ENCODE measurements around the gene SCML2. TPM values are rescaled to one million over a fixed set of nuclear protein-coding genes. Genes with fewer than 3 reads are reported as not detected.
"Not testable (repeated sequence)": the region's sequence is repeated elsewhere in the genome, so short reads cannot be mapped to it uniquely, and the experiment has no call there.

The SCML2 gene
- total RNA-seq, 1 donor from 2014 or later: 8.2 TPM

DNA sequence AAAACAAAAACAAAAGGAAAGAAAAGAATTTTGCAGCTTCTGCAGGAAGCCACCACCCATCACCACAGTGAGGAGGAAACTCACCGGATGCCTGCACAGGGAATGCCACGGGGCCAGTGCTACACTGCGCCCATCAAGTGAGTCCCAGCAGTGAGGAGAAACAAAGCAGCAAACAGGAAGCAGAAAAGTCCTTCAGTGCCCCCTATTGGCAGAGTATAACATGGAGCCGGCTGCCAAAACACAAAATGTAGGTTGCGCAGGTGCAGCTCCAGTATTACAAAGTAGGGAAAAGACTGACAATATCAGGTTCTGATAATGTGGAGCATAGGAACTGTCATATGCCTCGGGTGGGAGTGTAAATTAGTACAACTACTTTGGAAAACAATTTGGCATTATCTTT is 23.3 kb upstream of the SCML2 start:
- TF ChIP-seq, protein P1, sequence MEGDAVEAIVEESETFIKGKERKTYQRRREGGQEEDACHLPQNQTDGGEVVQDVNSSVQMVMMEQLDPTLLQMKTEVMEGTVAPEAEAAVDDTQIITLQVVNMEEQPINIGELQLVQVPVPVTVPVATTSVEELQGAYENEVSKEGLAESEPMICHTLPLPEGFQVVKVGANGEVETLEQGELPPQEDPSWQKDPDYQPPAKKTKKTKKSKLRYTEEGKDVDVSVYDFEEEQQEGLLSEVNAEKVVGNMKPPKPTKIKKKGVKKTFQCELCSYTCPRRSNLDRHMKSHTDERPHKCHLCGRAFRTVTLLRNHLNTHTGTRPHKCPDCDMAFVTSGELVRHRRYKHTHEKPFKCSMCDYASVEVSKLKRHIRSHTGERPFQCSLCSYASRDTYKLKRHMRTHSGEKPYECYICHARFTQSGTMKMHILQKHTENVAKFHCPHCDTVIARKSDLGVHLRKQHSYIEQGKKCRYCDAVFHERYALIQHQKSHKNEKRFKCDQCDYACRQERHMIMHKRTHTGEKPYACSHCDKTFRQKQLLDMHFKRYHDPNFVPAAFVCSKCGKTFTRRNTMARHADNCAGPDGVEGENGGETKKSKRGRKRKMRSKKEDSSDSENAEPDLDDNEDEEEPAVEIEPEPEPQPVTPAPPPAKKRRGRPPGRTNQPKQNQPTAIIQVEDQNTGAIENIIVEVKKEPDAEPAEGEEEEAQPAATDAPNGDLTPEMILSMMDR (IDR thresholded peaks at IDR 0.05; ENCODE audit: unreplicated experiment): peak; percentile 27
- Mint-ChIP-seq H3K27me3 (ENCODE audit: low read depth) (peaks cover 3% of the 10 kb centered on the region), H3K27ac (no peak overlapping the region), H3K4me1 (no peaks in the 10 kb centered on the region), H3K9me3 (peaks cover 25% of the 10 kb centered on the region), H3K4me3 (no peak overlapping the region), H3K36me3 (no peaks in the 10 kb centered on the region)
- DNase-seq (ENCODE audit: low spot score in 2 of 2, unreplicated experiment in 2 of 2): no peak

DNA sequence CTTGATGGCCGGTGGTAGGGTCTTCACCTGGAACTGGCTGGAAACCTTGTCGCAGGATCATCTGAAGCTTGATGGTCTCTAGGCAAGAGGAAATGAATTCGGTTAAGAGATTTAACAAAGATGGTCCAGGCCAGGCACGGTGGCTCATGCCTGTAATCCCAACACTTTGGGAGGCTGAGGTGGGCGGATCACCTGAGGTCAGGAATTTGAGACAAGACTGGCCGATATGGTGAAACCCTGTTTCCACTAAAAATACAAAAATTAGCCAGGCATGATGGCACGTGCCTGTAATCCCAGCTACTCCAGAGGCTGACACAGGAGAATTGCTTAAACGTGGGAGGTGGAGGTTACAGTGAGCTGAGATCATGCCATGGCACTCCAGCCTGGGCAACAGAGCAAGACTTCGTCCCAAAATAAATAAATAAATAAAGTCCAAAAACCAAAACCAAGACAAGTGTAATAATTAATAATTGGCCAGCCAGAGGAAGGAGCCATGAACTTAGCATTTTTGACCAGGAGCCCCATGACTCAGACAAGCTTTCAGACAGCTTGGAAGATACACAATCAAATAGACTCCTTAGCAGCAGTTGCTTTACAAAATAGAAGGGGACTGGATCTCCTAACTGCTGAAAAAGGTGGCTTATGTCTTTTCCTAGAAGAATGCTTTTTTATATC is 20.8 kb upstream of the SCML2 start:
- not testable (repeated sequence) for DNase-seq (ENCODE audit: low spot score in 2 of 2, unreplicated experiment in 2 of 2); H3K4me3 Mint-ChIP-seq; H3K27ac Mint-ChIP-seq; H3K4me1 Mint-ChIP-seq; H3K27me3 Mint-ChIP-seq (ENCODE audit: low read depth); H3K36me3 Mint-ChIP-seq
- H3K9me3 Mint-ChIP-seq: peaks cover 20% of the 10 kb centered on the region

DNA sequence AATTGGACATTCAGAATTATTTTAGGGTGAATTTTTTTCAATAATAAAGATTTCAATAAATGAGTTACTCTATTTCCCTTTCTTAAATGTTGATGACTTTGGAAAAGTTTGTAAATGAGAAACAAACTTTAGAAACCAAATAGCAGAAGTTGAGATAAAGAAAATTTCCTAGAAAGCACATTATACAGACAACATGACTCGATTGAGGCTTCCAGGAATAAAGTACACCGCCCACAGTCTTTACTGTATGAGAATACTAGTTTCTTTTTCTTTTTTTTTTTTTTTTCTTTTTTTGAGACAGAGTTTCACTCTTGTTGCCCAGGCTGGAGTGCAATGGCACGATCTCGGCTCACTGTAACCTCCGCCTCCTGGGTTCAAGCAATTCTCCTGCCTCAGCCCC is 14.6 kb upstream of the SCML2 start:
- peaks cover 21% of the 10 kb centered on the region for H3K9me3 Mint-ChIP-seq
- H3K4me1 Mint-ChIP-seq, H3K36me3 Mint-ChIP-seq: not testable (repeated sequence)

DNA sequence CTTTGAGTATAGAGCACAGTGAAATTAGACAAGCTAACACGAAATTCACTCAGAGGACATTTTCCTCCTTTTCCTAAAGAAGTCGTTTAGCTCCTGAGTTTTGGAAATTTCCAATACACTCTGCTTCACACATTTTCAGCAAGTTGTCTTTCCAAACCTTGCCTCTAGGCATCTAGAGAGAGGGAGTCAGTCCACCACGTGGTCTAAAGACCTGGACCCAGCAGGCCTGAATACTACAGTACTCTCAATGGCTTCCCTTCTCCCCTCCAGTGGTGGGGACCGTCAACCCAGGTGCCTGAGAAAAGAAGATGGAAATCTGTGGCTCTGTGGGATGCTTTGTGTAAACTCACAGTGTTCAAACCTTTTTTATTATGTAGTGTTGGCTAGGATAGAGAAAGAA is 13.9 kb upstream of the SCML2 start:
- Mint-ChIP-seq H3K4me1 (no peaks in the 10 kb centered on the region), H3K27me3 (ENCODE audit: low read depth) (peaks cover 6% of the 10 kb centered on the region), H3K4me3 (no peak overlapping the region), H3K27ac (no peak overlapping the region), H3K36me3 (no peaks in the 10 kb centered on the region), H3K9me3 (peaks cover 21% of the 10 kb centered on the region)
- TF ChIP-seq, protein P1 (IDR thresholded peaks at IDR 0.05; ENCODE audit: unreplicated experiment): no peak
- no peak for DNase-seq (ENCODE audit: low spot score in 2 of 2, unreplicated experiment in 2 of 2)

More for the DNA sequence above, 14.6 kb upstream of the SCML2 start:
- H3K4me3 Mint-ChIP-seq; DNase-seq (ENCODE audit: low spot score in 2 of 2, unreplicated experiment in 2 of 2); H3K27ac Mint-ChIP-seq; H3K27me3 Mint-ChIP-seq (ENCODE audit: low read depth): not testable (repeated sequence)

DNA sequence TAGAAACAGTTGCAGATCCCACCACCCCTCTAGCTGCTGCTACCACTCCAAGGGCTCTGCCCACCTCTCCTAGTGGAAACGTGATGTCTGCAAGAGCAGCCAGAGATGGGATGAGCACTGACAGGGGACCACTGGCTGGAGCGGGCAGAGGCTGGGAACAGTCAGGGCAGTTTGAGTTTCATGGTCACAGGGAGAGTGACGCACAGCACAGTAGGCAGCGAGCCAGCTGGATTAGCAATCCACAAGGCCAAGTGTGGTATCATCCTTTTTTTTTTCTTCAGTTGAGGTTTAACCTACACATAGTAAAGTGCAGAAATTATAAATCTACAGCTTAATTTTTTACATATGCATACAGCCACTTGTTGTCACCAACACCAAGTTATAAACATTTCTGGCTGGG is 6.4 kb upstream of the SCML2 start:
- Mint-ChIP-seq H3K27ac (no peak overlapping the region), H3K4me3 (no peak overlapping the region), H3K4me1 (no peaks in the 10 kb centered on the region), H3K9me3 (peaks cover 24% of the 10 kb centered on the region), H3K36me3 (no peaks in the 10 kb centered on the region), H3K27me3 (ENCODE audit: low read depth) (peaks cover 38% of the 10 kb centered on the region)
- DNase-seq (ENCODE audit: low spot score in 2 of 2, unreplicated experiment in 2 of 2): no peak
- TF ChIP-seq, protein P1 (IDR thresholded peaks at IDR 0.05; ENCODE audit: unreplicated experiment): no peak

DNA sequence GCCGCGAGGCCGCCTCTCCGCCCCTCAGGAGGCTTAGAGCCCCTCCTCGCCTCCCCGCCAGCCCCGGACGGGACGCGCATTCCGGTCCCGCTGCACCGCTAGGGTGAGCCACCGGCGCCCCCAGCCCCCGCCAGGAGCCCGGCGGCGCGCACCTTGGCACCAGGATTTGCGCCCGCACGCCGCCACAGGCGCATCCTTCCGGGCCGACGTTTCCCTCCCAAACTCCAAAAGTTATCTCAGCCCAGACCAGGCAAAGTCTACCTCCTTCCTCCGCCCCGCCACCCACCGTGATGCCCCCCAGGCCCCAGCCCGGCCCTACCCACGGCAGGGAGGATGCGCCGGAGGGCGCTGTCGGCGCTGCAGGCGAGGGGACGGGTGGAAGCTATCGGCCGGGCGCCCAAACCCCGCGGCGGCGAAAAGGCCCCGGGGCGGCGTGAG is 538 bp downstream of the SCML2 start:
- peak; percentile 25 to 51 for DNase-seq (ENCODE audit: low spot score in 2 of 2, unreplicated experiment in 2 of 2)
- Mint-ChIP-seq H3K36me3 (no peaks in the 10 kb centered on the region), H3K4me1 (peaks cover 7% of the 10 kb centered on the region), H3K4me3 (peak overlapping the region; percentile 81), H3K9me3 (peaks cover 15% of the 10 kb centered on the region), H3K27ac (no peak overlapping the region), H3K27me3 (ENCODE audit: low read depth) (peaks cover 17% of the 10 kb centered on the region)
- TF ChIP-seq, protein P1 (IDR thresholded peaks at IDR 0.05; ENCODE audit: unreplicated experiment): no peak
